GM23338 (cell line): ENCODE measurements around the gene SLC6A15. TPM values are rescaled to one million over a fixed set of nuclear protein-coding genes. Genes with fewer than 3 reads are reported as not detected.

ENCODE experiments used
- ATAC-seq: fragments of 200-7000 bp; cut with Tn5 transposase; 3 replicates; pipeline ENCODE4 v1.9.1; 2020
- DNase-seq: peaks from one replicate; pipeline ENCODE4 v3.0.0-alpha.2; 2015; ENCODE audit warnings: low spot score
- H2AFZ ChIP-seq: fragments of 200-600 bp; sonication (generic); 2 replicates; pipeline ENCODE4 v1.8.0; 2016; ENCODE audit warnings: antibody characterized with exemption, mild to moderate bottlenecking, moderate library complexity
- H3F3A ChIP-seq: fragments of 200-600 bp; sonication (generic); replicated peaks from 2 replicates; pipeline ENCODE4 v1.8.0; 2017; ENCODE audit warnings: antibody characterized with exemption, mixed run types, low read depth
- H3K27ac ChIP-seq: fragments of 200-600 bp; sonication (generic); 2 replicates; pipeline ENCODE4 v1.6.1; 2016; ENCODE audit warnings: low read depth
- H3K27me3 ChIP-seq: fragments of 200-600 bp; sonication (generic); 2 replicates; pipeline ENCODE4 v1.8.0; 2016; ENCODE audit warnings: mild to moderate bottlenecking, mixed run types, moderate library complexity; ENCODE audit not compliant: insufficient read depth
- H3K36me3 ChIP-seq: fragments of 200-600 bp; sonication (generic); 2 replicates; pipeline ENCODE4 v1.8.0; 2016; ENCODE audit warnings: mild to moderate bottlenecking; ENCODE audit not compliant: insufficient read depth
- H3K4me1 ChIP-seq: fragments of 200-600 bp; sonication (generic); 2 replicates; pipeline ENCODE4 v1.8.0; 2016; ENCODE audit warnings: mild to moderate bottlenecking, moderate library complexity; ENCODE audit not compliant: insufficient read depth
- H3K4me2 ChIP-seq: fragments of 200-600 bp; sonication (generic); 2 replicates; pipeline ENCODE4 v1.7.1; 2017; ENCODE audit warnings: mixed run types
- H3K4me3 ChIP-seq: fragments of 200-600 bp; sonication (generic); 2 replicates; pipeline ENCODE4 v1.6.1; 2016; ENCODE audit warnings: mixed run types
- H3K79me2 ChIP-seq: fragments of 200-600 bp; sonication (generic); replicated peaks from 2 replicates; pipeline ENCODE4 v1.8.0; 2017; ENCODE audit warnings: mild to moderate bottlenecking; ENCODE audit not compliant: insufficient read depth
- H3K9me2 ChIP-seq: fragments of 200-600 bp; sonication (generic); 2 replicates; pipeline ENCODE4 v1.8.0; 2017; ENCODE audit not compliant: insufficient read depth
- H4K20me1 ChIP-seq: fragments of 200-600 bp; sonication (generic); replicated peaks from 2 replicates; pipeline ENCODE4 v1.8.0; 2017; ENCODE audit warnings: mild to moderate bottlenecking; ENCODE audit not compliant: insufficient read depth
- H3K27ac Mint-ChIP-seq: 2 replicates; pipeline ENCODE4 v1.8.0; 2020; ENCODE audit warnings: inconsistent platforms, mild to moderate bottlenecking, moderate library complexity, mixed read lengths
- H3K27me3 Mint-ChIP-seq: 3 replicates; pipeline ENCODE4 v1.8.0; 2022; ENCODE audit warnings: low read depth, mild to moderate bottlenecking, moderate library complexity, mixed read lengths, inconsistent platforms; ENCODE audit not compliant: insufficient read depth, poor library complexity
- H3K36me3 Mint-ChIP-seq: 3 replicates; pipeline ENCODE4 v1.8.0; 2021; ENCODE audit warnings: low read depth, mild to moderate bottlenecking, inconsistent platforms, moderate library complexity, mixed read lengths
- H3K4me1 Mint-ChIP-seq: 3 replicates; pipeline ENCODE4 v1.8.0; 2020; ENCODE audit warnings: mild to moderate bottlenecking, inconsistent platforms, mixed read lengths
- H3K4me3 Mint-ChIP-seq: 3 replicates; pipeline ENCODE4 v1.8.0; 2021; ENCODE audit warnings: moderate library complexity, mild to moderate bottlenecking, inconsistent platforms, mixed read lengths
- H3K9me3 Mint-ChIP-seq: 3 replicates; pipeline ENCODE4 v1.8.0; 2020; ENCODE audit warnings: moderate library complexity, mild to moderate bottlenecking, inconsistent platforms, mixed read lengths
- CREB1 ChIP-seq: fragments of 250-450 bp; sonication (Bioruptor Pico); IDR thresholded peaks from 2 replicates; pipeline ENCODE4 v1.5.0; 2020; ENCODE audit warnings: low read depth, mild to moderate bottlenecking, moderate library complexity
- EZH2phosphoT487 ChIP-seq: fragments of 200-600 bp; sonication (generic); IDR thresholded peaks from one replicate; pipeline ENCODE4 v1.8.1; 2018; ENCODE audit warnings: antibody characterized with exemption; ENCODE audit not compliant: unreplicated experiment
- JUNB ChIP-seq: IDR thresholded peaks from one replicate; pipeline ENCODE4 v1.6.1; 2016; ENCODE audit warnings: antibody characterized with exemption; ENCODE audit not compliant: unreplicated experiment
- NANOG ChIP-seq: IDR thresholded peaks from 2 replicates; pipeline ENCODE4 v1.6.1; 2016; ENCODE audit warnings: antibody characterized with exemption, borderline replicate concordance
- ZNF114 ChIP-seq: fragments of 250-450 bp; sonication (Bioruptor Pico); IDR thresholded peaks from 2 replicates; pipeline ENCODE4 v1.5.0; 2020; ENCODE audit warnings: mild to moderate bottlenecking, moderate library complexity
- polyA plus RNA-seq: library from polyadenylated mRNA; unstranded; fragments of >200 nt; fragmentation: Nextera tagmentation; extraction: Ambion mirVana; gene quantifications from 2 replicates; pipeline ENCODE4 v1.2.1, GENCODE V29; 2016
- total RNA-seq: library from RNA; depleted of rRNA; stranded (reverse); fragments of >200 nt; shearing (Covaris generic); gene quantifications from 2 replicates; pipeline ENCODE4 v1.2.3, GENCODE V29; 2014
- TF ChIP-seq, protein P1 (sequence below), 2 experiments: fragments of 200-600 bp in 1 of 2; sonication (generic) in 1 of 2; conservative IDR thresholded peaks; 2 replicates each; pipeline versions ENCODE4 v1.5.1 to v1.6.1; 2016 to 2017; ENCODE audit warnings: antibody characterized with exemption in 2 of 2, low read depth in 2 of 2, mild to moderate bottlenecking in 2 of 2, moderate library complexity in 1 of 2
- TF ChIP-seq, protein P2 (sequence below): fragments of 250-450 bp; sonication (Bioruptor Pico); IDR thresholded peaks from 2 replicates; pipeline ENCODE4 v1.5.0; 2020; ENCODE audit warnings: mild to moderate bottlenecking, moderate library complexity

The SLC6A15 gene
- total and polyA plus RNA-seq, 2 experiments from 2014 or later = 12.1 to 27.9 TPM

DNA sequence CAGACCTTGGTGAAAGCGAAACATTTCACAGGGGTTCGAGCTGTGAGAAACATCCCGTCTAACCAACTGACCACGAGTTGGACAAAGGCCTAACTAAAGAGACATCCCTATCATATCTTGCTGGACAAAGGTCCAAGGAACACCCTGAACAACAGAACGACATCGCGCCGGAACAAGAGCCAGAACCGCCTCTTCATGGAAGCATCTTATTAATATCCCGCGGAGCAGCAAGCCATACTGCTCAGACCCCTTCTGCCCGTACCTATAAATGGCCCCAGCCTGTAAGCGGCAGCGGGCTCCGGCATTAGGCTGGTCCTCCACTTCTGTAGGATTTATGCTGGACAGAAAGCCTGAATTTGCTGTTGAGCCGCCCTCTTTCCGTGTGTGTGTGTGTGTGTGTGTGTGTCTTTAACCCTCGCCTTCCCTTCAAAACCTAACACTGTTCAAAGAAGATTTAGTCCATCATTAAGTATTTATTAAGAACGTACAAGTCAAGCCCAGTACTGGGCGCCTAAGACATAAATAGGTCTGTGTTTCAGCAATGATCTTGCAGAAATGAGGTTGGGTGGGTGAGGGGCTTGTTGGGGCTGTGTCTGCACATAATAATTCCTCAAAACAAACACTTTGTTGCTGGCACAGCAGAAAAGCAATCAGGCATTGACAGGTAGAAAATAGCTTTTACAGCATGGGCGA is 1.9 kb downstream of the SLC6A15 start:
- no peak overlapping the region for H2AFZ ChIP-seq
- Mint-ChIP-seq H3K4me1 (peaks cover 12% of the 10 kb centered on the region), H3K4me3 (peak overlapping the region; percentile 97), H3K27me3 (peaks cover 11% of the 10 kb centered on the region), H3K9me3 (no peaks in the 10 kb centered on the region; the same call in 2 of the 3 replicates), H3K27ac (peak overlapping the region; percentile 82), H3K36me3 (no peaks in the 10 kb centered on the region)
- H4K20me1 ChIP-seq = peaks cover 30% of the 10 kb centered on the region
- DNase-seq = peak; percentile 23
- TF ChIP-seq CREB1 (CRISPR knock-in tag) (no peak), JUNB (no peak), ZNF114 (no peak), EZH2phosphoT487 (no peak), NANOG (no peak)
- TF ChIP-seq, protein P1, sequence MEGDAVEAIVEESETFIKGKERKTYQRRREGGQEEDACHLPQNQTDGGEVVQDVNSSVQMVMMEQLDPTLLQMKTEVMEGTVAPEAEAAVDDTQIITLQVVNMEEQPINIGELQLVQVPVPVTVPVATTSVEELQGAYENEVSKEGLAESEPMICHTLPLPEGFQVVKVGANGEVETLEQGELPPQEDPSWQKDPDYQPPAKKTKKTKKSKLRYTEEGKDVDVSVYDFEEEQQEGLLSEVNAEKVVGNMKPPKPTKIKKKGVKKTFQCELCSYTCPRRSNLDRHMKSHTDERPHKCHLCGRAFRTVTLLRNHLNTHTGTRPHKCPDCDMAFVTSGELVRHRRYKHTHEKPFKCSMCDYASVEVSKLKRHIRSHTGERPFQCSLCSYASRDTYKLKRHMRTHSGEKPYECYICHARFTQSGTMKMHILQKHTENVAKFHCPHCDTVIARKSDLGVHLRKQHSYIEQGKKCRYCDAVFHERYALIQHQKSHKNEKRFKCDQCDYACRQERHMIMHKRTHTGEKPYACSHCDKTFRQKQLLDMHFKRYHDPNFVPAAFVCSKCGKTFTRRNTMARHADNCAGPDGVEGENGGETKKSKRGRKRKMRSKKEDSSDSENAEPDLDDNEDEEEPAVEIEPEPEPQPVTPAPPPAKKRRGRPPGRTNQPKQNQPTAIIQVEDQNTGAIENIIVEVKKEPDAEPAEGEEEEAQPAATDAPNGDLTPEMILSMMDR (conservative IDR thresholded peaks at IDR 0.05; ENCODE audit: low read depth in 2 of 2) = no peak
- TF ChIP-seq, protein P2, sequence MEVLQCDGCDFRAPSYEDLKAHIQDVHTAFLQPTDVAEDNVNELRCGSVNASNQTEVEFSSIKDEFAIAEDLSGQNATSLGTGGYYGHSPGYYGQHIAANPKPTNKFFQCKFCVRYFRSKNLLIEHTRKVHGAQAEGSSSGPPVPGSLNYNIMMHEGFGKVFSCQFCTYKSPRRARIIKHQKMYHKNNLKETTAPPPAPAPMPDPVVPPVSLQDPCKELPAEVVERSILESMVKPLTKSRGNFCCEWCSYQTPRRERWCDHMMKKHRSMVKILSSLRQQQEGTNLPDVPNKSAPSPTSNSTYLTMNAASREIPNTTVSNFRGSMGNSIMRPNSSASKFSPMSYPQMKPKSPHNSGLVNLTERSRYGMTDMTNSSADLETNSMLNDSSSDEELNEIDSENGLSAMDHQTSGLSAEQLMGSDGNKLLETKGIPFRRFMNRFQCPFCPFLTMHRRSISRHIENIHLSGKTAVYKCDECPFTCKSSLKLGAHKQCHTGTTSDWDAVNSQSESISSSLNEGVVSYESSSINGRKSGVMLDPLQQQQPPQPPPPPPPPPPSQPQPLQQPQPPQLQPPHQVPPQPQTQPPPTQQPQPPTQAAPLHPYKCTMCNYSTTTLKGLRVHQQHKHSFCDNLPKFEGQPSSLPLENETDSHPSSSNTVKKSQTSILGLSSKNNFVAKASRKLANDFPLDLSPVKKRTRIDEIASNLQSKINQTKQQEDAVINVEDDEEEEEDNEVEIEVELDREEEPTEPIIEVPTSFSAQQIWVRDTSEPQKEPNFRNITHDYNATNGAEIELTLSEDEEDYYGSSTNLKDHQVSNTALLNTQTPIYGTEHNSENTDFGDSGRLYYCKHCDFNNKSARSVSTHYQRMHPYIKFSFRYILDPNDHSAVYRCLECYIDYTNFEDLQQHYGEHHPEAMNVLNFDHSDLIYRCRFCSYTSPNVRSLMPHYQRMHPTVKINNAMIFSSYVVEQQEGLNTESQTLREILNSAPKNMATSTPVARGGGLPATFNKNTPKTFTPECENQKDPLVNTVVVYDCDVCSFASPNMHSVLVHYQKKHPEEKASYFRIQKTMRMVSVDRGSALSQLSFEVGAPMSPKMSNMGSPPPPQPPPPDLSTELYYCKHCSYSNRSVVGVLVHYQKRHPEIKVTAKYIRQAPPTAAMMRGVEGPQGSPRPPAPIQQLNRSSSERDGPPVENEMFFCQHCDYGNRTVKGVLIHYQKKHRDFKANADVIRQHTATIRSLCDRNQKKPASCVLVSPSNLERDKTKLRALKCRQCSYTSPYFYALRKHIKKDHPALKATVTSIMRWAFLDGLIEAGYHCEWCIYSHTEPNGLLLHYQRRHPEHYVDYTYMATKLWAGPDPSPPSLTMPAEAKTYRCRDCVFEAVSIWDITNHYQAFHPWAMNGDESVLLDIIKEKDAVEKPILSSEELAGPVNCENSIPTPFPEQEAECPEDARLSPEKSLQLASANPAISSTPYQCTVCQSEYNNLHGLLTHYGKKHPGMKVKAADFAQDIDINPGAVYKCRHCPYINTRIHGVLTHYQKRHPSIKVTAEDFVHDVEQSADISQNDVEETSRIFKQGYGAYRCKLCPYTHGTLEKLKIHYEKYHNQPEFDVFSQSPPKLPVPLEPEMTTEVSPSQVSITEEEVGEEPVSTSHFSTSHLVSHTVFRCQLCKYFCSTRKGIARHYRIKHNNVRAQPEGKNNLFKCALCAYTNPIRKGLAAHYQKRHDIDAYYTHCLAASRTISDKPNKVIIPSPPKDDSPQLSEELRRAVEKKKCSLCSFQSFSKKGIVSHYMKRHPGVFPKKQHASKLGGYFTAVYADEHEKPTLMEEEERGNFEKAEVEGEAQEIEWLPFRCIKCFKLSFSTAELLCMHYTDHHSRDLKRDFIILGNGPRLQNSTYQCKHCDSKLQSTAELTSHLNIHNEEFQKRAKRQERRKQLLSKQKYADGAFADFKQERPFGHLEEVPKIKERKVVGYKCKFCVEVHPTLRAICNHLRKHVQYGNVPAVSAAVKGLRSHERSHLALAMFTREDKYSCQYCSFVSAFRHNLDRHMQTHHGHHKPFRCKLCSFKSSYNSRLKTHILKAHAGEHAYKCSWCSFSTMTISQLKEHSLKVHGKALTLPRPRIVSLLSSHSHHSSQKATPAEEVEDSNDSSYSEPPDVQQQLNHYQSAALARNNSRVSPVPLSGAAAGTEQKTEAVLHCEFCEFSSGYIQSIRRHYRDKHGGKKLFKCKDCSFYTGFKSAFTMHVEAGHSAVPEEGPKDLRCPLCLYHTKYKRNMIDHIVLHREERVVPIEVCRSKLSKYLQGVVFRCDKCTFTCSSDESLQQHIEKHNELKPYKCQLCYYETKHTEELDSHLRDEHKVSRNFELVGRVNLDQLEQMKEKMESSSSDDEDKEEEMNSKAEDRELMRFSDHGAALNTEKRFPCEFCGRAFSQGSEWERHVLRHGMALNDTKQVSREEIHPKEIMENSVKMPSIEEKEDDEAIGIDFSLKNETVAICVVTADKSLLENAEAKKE (CRISPR knock-in tag) = no peak
- H3F3A ChIP-seq = peaks cover 5% of the 10 kb centered on the region; the same call in 1 of the 2 replicates
- no peaks in the 10 kb centered on the region for H3K9me2 ChIP-seq
- peak overlapping the region; percentile 89 for H3K4me3 ChIP-seq
- H3K4me1 ChIP-seq = peaks cover 12% of the 10 kb centered on the region
- H3K27me3 ChIP-seq = peaks cover 12% of the 10 kb centered on the region; the same call in 1 of the 2 replicates
- no peaks in the 10 kb centered on the region for H3K36me3 ChIP-seq
- peak overlapping the region; percentile 82 for H3K4me2 ChIP-seq
- peaks cover 53% of the 10 kb centered on the region for H3K79me2 ChIP-seq
- ATAC-seq = no peak
- H3K27ac ChIP-seq = 0 out of 2 replicates have a peak overlapping the region, but pooled peaks have one; percentile 15
